G401.6 (cell line): ENCODE results near the gene PROM2.

Experiments used
- FAIRE-seq: peaks from 2 replicates; lab custom pipeline; 2012; peaks lifted over from hg19 to GRCh38; lab: Jason Lieb, UNC

The PROM2 gene

DNA sequence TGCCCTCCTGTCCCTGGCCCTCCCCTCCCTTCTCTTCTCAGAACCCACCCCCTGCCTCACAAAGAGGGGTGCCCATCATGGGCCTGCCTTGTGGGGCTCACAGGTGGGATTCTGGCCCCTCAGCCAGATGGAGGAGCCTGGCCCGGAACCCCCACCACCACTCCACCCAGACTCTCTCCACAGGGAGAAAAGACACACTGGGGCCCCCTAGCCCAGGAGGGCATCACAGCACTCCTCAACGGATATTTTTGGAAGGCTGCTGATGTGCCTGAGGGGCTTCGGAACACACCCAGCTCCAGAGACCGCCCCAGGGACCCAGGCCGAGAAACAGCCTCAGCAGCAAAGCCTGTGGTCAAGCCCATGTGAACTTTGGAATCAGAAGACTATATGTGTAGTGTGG, 32.8 kb downstream of the PROM2 start:
- no peak for FAIRE-seq

DNA sequence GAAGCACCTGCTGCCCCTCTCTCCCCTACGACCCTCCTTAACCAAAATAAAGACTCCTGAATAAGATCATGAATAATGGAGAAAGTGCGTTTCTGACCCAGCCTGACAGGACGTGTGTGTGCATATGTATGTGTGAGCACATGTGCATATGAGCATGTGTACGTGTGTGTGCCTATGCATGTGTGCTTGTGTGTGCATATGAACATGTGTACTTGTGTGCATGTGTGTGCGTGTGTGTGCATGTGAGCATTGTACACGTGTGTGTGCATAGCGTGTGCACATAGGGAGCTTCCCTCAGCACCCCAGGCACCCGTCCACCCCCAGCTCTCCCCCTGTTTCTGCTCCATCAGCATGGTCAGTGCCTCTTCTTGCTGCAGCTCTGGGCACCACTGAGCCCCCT, 33.6 kb downstream of the PROM2 start:
- FAIRE-seq: no peak

DNA sequence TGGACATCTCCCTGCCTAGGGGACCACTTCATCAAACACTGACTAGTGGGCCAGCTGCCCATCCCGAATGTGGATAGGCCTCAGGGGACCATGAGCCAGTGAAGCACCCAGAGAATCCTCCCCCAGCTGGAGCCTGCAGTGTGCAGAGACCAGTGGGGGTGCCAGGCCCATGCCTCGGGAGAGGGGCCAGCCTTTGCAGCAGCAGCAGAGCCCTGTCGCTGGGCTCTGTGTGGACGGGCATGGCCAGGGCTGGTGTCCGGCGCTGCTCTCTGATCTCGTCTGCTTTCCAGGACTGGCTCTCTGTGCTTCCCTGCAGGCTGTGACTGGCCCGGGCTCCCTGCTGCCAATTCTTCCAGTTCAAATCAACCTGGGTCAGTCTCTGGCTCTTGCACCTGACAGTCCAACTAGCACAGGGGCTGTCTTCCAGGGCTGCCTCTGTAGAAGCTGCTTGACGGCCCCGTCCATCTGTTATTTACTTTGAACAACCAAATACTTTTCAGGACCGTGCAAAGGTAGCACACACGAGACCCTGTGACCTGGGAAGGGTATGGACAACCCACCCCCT, 34.3 kb downstream of the PROM2 start:
- no peak for FAIRE-seq

DNA sequence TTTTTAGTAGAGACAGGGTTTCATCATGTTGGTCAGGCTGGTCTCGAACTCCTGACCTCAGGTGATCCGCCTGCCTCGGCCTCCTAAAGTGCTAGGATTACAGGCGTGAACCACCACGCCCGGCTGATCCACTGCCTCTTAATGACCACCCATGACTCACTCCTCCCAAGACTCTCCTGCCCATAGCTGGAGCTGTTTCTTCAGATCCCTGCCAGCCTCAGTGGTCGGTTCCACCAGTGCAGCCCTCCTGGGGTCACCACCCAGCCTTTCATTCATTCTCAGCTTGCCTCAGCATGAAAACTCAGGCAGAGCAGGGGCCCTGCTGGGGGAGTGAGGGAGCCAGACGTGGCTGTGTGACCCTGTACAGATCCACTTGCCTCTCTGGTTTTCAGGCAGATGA, 35.4 kb downstream of the PROM2 start:
- no peak for FAIRE-seq

DNA sequence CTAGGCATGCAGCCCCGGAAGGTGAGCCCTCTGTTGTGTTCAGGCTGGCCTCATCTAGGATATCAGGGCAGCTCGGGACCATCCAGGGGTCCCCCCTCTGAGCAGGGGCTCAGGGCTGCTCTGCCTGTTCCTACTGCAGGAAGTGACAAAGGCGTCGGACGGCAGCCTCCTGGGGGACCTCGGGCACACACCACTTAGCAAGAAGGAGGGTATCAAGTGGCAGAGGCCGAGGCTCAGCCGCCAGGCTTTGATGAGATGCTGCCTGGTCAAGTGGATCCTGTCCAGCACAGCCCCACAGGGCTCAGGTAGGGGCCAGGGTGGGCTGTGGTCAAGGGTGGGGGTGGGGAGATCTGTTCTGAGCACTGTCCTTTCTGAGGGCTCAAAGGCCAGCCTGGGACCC, 36.0 kb downstream of the PROM2 start:
- FAIRE-seq: no peak

DNA sequence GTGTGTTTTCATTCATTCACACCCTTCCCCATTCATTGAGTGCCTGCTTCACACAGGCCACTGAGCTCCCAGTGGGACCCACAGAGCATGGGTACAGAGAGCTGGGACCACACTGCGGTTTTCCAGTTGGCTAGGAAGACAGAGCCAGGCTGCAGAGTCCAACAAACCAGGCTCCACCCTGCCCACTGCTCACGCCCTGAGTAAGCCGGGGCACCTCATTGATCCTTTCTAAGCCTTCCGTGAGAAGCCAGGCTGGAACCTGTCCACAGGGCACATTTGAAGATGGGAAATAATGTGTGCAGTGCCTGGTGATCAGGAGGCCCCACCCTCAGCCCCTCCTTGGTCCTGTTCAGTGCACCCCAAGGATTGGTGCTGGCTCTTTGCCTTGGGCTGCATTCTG, 36.4 kb downstream of the PROM2 start:
- no peak for FAIRE-seq

DNA sequence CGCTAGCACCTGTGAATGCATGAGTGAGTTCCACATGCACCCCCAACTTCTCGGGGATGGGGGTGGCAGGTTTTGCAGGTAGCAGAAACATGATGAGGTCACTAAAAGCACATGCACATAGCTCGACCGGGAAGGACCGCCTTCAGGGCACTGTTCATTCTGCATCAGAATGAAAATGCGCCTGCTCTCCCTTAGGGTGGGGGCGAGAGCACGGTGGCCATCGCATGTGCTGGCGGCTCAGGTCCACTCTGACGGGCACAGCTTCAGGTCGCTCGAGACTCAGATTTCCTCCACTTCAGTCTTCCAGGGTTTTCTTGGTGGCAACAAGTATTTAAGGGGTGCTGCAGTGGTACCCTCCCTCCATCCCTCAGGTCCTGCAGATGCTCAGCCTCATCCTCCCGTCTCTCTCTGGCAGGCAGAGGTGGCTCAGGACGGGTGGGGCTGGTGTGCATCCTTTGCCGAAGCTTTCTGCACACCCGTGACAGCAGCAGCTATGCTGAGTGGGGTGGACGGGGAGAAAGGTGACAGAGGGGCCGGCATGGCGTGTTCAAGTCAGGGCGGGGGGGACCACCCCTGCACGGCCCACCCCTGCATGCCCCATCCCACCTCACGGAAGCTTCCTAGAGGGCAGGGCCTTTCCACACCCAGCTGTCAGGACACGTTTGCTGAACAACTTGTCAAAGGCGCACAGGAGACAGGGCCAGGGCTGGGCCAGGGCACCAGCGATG, 37.7 kb downstream of the PROM2 start:
- no peak for FAIRE-seq

DNA sequence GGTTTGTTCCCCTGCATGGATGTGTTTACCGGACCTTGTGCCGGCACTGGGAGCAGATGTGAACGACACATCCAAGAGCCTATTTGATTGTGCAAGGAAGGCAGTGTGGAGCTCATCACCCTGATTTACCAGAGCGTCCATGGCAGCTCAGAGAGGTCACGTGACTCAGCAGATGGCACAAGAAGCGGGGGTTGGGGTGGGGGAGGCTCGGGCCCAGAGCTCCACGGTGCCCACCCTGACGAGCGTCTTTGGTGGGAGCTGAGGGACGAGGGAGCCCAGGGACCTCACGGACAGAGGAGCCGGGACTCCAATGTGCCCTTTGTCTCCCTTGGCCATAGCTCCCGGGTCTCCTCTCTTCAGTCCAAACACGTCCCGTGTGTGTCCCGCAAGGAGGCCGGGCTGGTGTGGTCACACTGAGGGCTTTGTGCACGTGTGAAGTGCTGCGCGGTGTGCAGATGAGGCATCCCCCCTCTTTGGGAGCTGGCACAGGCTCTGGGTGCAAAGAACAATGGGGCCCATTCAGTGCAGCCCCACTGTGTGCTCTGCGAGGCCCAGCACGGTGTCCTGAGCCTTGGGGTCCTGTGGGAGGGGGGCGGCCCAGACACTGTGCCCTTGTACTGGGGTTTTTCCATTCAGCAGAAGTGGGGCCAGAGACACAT, 38.4 kb downstream of the PROM2 start:
- FAIRE-seq: no peak

DNA sequence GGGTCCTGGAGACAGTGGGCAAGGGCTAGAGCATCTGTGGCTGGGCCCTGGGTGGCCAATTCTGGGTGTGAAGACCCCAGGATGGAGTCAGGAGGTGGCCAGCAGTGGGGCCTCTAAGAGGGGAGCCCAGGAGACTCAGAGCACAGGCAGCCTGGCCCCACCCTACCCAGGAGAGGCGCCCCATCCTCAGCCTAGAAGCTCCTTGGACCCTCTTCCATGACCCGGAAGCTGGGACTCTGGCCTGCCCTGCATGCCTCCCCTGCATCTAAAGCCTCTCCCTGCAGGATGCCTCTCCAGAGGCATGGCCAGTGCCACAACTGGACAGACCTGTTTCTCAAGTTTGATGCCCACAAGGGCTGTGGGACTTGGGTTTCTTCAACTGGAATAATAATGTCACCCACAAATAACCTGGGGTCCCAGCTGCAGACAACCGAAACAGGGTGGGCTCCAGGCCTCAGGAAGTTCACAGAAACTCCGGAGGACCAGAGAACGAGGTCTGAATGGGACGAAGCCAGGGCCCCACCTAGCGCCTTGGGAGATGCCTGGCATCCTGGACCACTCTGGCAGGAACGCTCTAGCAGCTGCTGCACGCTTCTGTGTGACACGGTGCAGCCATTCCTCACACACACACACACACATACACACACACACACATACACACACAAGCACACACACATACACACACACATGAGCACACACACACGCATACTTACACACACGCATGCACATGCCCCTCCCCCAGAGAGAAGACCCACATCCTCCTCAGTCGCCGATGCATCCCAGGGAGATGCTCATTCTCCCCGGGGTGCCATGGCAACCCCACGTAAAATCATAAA, 39.3 kb downstream of the PROM2 start:
- FAIRE-seq: no peak

DNA sequence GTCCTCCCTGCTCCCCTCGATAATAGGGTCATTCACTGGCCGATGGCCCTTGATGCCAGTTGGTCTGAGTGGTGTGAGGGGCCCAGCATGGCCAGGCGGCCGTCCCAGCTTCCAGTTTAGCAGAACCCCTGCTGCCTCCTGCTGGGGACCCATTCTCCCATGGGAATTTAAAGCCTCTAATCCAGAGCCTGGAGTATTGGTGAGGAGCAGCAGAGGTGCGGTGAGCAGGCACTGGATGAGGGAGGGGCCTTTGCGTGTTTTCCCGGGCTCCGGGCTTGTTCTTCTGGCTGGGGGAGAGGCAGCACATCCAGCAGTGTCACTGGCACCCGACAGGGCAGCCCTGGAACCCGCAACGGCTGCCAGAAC, 40.3 kb downstream of the PROM2 start:
- FAIRE-seq: no peak

DNA sequence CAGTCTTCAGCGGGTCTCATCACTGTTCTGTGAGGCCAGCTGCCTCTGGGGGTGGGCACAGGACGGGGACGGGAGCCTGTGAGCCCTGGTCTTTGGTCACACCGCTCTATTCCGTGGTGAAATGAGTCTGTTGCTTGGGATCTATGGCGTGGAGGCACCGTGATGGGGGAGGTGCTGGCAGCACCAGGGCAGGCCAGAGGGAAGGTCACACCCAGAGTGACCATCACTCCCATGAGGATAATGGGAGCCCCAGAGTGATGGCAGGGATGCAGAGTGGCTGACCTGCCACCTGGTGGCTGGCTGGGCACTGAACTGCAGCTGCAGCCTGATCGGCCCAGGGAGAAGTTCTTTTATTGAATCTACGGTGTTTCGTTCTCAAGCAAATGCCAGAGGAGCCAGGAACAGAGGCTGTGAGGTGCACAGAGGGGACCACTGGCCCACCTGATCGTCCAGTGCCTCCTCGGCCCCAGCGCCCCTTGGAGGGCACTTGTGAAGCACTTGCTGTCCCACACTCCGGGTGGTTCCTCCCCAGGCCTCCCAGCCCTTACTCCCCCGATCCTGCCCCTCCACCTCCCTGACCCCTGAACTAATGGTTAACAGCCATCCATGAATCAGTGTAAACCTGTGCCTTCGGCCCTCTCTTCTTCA, 40.8 kb downstream of the PROM2 start:
- no peak for FAIRE-seq

DNA sequence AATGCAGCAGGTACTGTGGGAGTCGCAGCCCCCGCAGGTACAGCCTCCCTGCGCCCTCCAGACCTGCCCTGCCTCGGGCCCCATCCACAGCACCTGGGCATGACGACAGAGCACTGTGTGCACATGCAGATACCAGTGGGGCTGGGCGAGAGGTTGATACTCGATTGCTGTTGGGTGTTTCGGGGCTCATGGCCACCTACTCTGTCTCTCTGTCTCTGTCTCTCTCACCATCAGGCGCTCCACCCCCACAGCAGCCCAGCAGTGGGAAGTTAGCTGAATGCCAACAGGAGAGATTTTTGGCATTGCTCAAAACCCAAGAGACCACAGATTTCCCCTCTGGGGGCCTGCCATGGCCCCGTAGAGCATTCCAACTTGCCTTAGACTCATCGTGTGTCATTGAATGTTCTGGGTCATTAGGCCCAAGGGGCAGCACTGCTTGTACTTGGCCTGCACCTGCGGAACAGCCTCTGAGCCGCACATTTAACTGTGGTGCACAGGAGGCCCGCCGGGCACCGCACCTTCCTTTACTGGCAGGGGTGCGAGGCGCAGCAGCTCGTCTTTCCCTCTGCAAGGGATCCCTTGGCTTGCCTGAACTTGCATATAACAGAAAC, 41.7 kb downstream of the PROM2 start:
- no peak for FAIRE-seq

DNA sequence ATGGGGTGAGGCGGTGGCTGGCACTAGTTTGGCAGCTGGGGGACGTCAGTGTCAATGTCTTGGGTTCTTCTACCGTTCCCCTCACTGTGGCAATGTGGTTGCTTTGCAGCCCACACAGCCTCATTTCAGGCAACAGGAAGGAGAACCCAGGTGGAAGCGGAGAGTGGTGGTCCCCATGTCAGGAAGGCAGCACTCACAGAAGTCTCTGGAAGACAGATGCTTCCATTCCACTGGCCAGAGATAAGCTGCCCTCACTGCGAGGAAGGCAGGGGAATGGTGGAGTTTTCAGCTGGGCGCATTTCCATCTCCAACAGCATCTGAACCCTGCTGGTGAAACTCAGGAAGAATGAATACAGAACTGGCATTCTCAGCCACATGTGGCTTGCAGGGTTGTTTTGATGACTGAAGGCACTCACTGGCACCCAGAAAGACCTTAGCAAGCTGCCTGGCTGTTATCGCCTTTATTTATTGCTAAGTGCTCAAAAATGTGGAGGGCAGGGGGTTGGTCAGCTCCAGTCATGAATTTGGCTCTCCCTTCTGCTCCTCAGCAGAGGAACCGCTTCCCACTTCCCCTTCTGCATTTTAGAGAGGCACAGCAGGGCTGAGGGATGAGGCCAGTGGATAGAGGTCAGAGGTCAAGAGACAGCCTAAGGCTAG, 42.3 kb downstream of the PROM2 start:
- FAIRE-seq: no peak

DNA sequence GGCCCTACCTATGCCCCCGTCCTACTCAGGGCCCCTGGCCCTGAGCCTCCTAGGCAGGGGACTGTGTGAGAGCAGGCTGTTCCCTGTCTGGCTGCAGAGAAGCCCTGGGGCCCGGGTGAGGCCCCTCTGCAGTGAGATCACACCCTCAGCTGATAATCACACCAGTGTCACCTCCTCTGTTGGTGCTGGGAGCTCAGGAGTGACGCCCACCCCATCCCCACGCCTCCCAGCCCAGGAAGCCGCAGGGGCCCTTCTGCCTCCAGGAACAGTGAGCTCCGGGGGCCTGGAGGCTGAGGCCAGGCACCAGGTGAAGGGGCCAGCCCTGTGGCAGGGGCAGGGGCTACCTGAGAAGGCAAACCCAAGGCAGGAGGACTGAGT, 42.9 kb downstream of the PROM2 start:
- no peak for FAIRE-seq

DNA sequence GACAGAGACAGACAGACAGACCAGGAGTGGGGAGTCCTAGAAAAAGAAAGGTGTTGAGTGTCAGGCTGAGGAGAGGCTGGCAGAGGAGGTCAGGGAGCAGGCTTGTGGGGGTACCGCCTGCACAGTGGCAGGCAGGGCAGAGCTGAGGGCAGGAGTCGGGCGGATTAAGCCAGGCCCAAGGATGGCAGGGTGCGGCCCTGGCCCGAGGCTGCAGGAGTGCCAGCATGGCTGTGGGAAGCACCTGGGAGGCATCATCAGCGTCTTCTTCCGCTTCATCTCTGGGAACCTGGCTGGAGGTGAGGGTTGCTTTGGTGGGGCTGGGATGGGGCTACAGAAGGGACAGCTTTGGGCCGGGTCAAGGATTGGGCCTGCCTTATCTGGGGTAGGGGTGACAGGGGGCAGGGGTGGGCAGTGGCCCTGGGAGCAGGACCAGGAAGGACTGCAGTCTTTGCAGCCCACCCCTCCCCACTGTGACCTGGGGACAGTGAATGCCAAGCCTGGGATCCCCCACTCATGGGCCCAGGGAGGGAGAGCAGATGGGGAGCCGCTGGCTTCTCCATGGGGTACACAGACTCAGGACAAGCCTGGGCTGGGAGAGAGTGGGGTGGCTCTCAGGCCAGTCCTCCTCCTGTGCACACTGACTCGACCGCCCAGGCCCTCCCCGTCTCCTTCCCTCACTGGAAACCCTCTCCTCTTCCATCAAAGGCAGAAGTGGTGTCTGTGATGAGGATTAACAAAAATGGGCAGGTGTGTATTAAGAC, 43.6 kb downstream of the PROM2 start:
- FAIRE-seq: no peak

DNA sequence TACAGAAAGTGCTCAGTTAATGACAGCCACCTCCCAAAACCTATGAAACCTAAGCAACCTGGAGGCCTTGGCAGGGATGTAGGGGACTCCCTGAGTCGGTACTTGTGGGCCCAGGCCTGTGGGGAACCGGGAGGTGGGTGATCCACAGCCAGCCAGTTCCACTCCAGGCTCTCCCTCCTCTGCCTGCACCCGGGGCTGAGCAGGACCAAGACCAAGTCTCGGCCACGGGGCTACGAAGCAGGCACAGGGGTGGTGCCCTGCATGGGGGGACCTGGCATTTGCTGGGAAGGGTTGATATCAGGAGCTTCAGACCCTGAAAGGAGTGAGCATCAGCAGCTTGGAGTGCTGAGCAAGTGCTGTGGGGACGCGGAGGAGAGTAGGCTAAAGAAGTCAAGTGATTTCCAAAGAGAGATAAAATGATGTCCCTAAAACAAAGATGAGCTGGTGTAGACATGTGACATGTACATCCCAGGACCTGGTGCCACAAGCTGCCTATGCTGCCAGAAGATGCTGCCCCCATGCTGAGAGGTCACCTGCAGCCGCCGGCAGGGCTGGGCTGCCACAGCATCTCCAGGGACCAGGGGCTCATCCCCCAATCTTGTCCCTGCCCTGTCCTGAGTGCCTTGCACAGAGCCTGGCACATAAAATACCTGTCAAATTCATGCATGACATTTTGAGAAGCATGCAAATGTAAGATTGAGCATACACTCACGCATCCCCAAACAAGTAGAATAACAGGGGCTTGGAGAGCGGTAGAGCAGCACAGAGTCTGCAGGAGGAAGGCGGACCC, 44.4 kb downstream of the PROM2 start:
- no peak for FAIRE-seq

DNA sequence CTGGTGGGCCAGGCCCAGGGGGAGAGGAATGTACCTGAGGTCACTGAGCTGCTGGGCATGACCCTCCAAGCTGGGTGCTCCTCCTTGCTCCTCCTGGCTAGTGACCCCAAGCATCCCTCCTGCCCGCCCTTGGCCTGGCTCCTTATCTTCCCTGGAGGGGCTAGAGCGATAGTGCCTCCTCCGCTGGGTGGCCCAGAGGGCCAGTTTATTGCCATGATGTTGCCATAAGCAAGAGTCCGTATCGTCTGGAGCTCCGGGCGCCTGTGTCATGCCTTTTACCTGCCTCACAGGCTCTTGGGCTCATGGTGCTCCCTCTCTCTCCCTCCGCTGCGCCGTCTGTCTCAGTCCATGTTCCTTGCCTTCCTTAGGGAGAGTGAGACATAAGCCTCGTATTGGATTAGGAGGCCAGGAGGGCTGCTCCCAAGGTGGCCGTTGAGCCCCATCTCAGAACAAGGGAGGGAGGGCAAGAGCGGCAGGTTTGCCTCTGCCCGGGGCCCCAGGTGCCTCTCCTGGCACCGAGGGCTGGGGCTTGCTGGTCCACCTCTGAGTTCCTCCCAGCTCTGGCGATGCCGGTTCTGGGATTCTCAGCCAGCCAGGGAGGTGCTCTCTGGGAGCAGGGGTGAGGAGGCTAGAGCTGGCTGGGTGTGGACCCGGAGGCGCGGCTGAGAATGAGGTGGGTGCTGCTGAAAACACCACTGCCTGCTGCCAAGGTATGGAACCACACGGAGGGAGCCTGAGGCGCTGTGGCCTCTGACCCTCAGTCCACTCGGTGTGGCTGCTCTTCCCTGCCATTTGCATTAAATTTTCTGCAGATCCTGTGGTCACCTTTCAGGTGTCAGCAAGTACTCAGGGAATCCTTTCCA, 45.5 kb downstream of the PROM2 start:
- no peak for FAIRE-seq

DNA sequence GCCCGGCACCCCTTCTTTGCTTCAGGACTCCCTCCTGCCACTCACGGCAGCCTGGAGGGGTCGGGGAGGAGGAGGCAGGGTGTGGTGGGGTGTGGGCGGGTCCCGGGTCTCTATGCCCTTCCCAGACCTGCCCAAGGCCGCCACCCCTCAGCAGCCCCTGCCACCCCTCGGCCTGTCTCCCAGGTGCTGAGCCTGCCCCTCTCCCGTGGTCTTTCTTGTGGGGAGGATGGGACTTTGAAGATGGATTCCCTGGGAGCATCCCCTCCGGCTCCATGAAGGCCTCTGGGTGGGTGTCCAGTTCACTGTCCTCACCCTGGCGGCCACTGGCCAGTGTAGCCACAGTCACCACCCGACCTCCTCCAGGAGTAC, 46.1 kb downstream of the PROM2 start:
- no peak for FAIRE-seq
